HG03064 (cell line): Measurements from ENCODE around the gene ADGRB2.

Experiments used
- ATAC-seq: cut with Tn5 transposase; IDR thresholded peaks from one replicate; pipeline ENCODE4 v1.9.1; 2021; ENCODE audit warnings: low read depth; ENCODE audit not compliant: unreplicated experiment

Gene ADGRB2

GRCh38 chr1:31765516-31765915, 1.4 kb upstream of the ADGRB2 start:
- ATAC-seq = no peak

- no peak for ATAC-seq
Observed at GRCh38 chr1:31765041-31765467, 914 bp upstream of the ADGRB2 start.

DNA sequence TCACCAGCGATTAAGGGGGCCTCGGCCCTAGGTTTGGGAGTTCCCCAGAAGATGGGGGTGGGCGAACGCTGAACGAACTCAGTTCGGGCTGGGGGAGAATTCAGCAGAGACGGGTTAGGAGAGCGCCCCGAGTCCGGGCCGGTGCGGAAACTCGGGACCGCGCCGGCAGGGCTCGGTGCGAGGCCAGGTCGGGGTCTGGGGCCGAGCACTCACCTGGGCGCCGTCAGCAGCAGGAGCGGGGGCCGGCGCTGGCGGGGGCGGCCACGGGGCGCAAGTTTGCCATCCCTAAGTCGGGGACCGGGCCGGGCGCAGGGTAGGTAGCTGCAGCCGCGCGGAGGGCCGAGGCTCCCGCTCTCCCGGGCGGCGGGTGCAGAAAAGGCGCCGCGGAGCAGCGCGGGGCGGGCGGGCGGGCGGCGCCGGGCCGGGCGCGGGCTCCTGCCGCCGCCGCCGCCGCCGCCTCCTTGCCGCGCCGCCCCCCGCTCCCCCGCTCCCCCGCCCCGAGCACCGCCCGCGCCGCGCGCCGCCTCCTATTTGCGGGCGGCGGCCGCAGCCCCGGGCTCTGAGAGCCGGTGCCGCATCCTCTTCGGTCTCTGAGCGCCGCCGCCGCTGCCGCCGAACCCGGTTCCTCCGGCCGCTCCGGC, 349 bp downstream of the ADGRB2 start:
- ATAC-seq = no peak

- ATAC-seq = no peak
Observed at GRCh38 chr1:31762726-31763670, 1.1 kb downstream of the ADGRB2 start.

GRCh38 chr1:31762323-31762722, 1.8 kb downstream of the ADGRB2 start:
- ATAC-seq = no peak

DNA sequence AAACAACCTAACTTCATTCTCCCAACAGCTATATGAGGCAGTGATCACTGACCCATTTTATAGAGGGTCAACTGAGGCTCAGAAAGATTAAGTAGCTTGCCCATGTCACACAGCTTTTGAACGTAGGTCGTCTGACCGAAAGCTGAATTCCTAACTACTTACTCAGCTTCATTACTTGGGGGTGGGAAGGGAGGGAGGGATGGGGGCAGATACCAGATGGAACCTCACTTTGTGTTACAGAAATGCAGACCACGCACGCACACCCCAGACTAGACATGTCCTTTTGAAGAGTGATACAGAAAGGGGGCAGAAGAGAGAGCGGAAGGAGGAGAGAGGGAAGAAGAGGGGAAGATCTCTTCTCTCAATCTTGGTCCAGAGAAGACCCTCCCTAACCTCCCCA, 2.3 kb downstream of the ADGRB2 start:
- ATAC-seq = no peak

- no peak for ATAC-seq
Observed at GRCh38 chr1:31760471-31761470, 3.4 kb downstream of the ADGRB2 start.

DNA sequence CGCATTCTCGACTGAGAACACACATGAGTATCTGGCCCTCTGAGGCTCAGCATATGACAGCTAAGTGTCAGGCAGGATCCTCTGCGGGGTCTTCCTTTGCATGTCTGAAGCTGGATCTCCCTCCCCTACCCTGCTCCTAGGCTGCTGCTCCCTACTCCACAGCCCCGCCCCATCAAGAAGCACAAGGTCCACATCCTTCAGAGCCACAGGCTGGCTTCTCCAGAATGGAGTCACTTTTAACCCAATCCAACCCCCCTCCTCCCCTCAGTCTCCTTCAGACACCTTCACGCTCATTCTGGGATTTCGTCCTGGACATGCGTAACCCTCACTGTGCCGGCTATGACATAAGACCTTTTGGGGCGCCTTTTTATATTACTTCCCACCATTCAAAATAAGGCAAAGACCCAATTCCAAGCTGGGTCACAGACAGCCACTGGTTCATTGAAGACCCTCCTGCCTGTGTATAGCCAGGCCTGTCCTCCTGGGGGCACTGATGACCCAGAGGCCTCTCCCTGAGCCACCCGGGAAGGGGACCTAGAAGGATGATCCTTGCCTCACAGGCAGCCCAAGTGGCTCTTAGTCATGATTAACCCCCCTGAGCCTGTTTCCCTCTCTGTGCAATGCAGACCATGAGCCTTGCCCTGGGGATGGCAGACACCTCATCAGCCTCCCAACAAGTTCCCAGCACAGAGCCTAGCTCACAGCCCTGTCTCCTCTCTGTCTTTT, 4.7 kb downstream of the ADGRB2 start:
- ATAC-seq = no peak

DNA sequence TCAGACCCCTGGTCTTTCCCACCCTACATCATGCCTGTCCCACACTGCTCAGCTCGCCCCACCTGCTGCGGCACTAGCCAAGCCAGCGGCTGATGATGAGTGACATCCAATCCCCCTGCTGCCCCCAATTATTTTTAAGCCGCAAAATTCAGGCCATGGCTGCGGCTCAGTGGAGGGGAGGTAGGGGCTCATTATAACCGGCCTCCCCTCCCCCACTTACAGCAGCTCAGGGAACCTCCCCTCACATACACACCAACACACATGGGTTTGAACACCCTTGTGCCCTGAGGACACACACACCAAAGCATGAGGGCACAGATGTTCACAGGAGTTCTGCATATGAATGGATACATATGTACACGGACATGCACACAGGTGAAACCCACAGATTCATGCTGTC, 5.3 kb downstream of the ADGRB2 start:
- no peak for ATAC-seq

GRCh38 chr1:31757989-31758388, 6.2 kb downstream of the ADGRB2 start:
- no peak for ATAC-seq

- no peak for ATAC-seq
Observed at GRCh38 chr1:31757204-31757679, 6.9 kb downstream of the ADGRB2 start.

GRCh38 chr1:31756578-31756977, 7.6 kb downstream of the ADGRB2 start:
- no peak for ATAC-seq

DNA sequence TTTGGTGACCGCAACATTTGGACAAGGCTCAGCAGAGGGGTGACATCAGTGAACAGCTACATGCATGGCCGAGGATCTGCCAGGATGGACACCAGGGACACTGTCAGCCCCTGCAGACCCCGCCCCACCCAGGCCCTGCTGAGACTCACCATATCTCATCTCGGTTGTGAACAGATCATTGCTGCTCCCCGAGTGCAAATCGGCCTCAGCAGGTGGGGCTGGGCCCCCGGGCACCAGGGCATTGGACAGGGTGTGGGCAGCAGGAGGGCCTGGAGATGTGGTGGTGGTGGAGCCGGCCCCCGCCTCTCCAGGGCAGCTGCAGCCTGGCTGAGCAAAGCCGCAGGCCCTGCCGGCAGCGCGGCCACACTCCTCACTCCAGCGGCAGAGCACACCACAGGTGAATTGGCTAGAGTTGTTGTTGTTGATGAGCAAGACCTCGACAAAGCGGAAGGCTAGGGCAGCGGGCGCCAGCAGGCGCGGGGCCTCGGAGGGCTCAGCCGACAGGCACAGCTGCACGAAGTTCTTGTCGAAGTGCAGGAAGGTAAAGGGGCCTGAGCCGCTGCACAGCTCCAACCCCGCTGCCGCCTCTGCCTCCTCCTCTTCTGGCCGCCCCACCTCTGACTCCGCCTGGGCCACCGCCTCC, 8.2 kb downstream of the ADGRB2 start:
- ATAC-seq = no peak

- ATAC-seq = no peak
Observed at GRCh38 chr1:31755197-31755611, 8.9 kb downstream of the ADGRB2 start.

- no peak for ATAC-seq
Observed at GRCh38 chr1:31754397-31754796, 9.7 kb downstream of the ADGRB2 start.

DNA sequence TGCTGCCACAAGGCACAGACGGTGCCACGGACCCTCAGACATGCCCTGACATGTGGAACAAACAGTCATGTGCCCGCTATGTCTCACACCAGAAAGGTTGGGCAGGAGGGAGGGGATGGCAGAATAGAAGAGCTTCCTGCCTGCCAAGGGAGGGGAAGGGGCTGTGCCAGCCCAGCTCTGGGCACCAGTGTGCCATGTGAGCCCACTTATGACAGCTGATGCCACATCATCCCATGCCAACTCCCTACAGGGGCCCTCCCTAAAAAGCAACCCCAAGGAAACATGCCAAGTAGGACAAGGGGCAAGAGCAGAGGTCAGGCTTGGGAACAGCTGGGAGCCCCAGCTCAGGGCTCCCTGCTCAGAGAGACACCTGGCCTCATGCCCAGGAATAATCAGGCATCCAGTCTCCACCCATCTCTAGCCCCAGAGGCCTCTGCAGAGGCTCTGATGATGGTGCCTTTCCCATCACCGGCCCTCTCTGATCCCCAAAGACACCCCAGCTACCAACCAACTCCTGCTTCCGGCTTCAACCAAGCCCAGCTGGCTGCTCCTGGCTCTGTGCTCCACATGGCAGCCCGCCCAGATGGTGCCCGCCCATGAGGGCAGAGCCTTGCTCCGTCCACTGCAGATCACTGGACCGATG, 10.3 kb downstream of the ADGRB2 start:
- ATAC-seq = no peak

GRCh38 chr1:31752952-31753475, 11.1 kb downstream of the ADGRB2 start:
- no peak for ATAC-seq

- no peak for ATAC-seq
Observed at GRCh38 chr1:31752258-31752657, 11.9 kb downstream of the ADGRB2 start.

DNA sequence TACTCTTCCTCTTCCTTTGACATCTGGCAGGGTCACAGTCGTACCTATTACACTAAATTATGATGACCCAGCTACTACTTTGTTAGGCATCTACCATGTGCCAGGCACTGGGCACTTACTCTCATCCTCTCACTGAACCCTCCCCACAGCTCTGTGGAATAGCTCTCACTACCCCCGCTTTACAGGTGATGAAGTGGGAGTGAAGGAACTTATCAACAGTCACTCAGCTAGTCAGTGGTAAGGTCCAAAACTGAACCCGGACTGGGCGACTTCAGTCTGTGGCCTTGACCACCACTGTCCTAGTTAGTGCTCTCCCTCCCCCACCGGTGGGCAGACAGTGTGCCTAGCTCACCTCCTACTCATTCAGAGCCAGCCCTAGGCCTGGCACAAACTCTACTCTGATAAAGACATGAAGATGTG, 12.3 kb downstream of the ADGRB2 start:
- no peak for ATAC-seq
